Measurements from ENCODE around the gene OSBPL5. TPM values are rescaled to one million over a fixed set of nuclear protein-coding genes. Genes with fewer than 3 reads are reported as not detected.
"Not testable (repeated sequence)": the region's sequence is repeated elsewhere in the genome, so short reads cannot be mapped to it uniquely, and the experiment has no call there.

OSBPL5 gene
- total RNA-seq, 1 experiment from 2014 or later = 115 TPM

GRCh38 chr11:3169255-3170043 is 4.3 kb upstream of the OSBPL5 start:
- intact Hi-C loops (cut with micrococcal nuclease) = loop anchor here (5.0 kb wide), 1 partner anchor 47 kb away; no protein-coding TSS in a partner anchor
- DNase-seq (ENCODE audit: unreplicated experiment) = peak; percentile 72
- ChIA-PET POLR2A (interaction anchor here (0.7 to 1.1 kb wide), 2 partner anchors 27 to 769 kb away, joined by 3 read pairs; partner anchors contain the start of gene TSSC4), CTCF (interaction anchor here (0.9 to 1.0 kb wide), 2 partner anchors 40 to 78 kb away, joined by 3 read pairs; no protein-coding TSS in a partner anchor)
- Mint-ChIP-seq H3K4me3 (ENCODE audit: unreplicated experiment) (peak overlapping the region; percentile 7), H3K27ac (ENCODE audit: low read depth, unreplicated experiment) (peak overlapping the region; percentile 3), H3K4me1 (ENCODE audit: insufficient read depth, unreplicated experiment) (peaks cover 11% of the 10 kb centered on the region), H3K27me3 (ENCODE audit: insufficient read depth, unreplicated experiment) (no peaks in the 10 kb centered on the region), H3K36me3 (ENCODE audit: insufficient read depth, unreplicated experiment) (no peaks in the 10 kb centered on the region), H3K9me3 (ENCODE audit: unreplicated experiment) (no peaks in the 10 kb centered on the region)
- no peak for TF ChIP-seq CTCF (IDR thresholded peaks at IDR 0.05; ENCODE audit: unreplicated experiment)
- no TSS peak for BruUV-seq (replicated peaks)

- not testable (repeated sequence) for DNase-seq (ENCODE audit: unreplicated experiment); H3K27me3 Mint-ChIP-seq (ENCODE audit: insufficient read depth, unreplicated experiment); H3K9me3 Mint-ChIP-seq (ENCODE audit: unreplicated experiment); H3K36me3 Mint-ChIP-seq (ENCODE audit: insufficient read depth, unreplicated experiment); BruUV-seq (replicated peaks); H3K27ac Mint-ChIP-seq (ENCODE audit: low read depth, unreplicated experiment)
- intact Hi-C loops (cut with micrococcal nuclease) = loop anchor here (5.0 kb wide), 1 partner anchor 46 kb away; no protein-coding TSS in a partner anchor
- peak overlapping the region; percentile 7 for H3K4me3 Mint-ChIP-seq (ENCODE audit: unreplicated experiment)
- peaks cover 11% of the 10 kb centered on the region for H3K4me1 Mint-ChIP-seq (ENCODE audit: insufficient read depth, unreplicated experiment)
- POLR2A ChIA-PET = interaction anchor here (0.7 to 1.1 kb wide), 2 partner anchors 27 to 768 kb away, joined by 3 read pairs; partner anchors contain the start of gene TSSC4
- CTCF ChIA-PET = interaction anchor here (1.0 kb wide), 1 partner anchor 40 kb away, joined by 3 read pairs; no protein-coding TSS in a partner anchor
Measured at GRCh38 chr11:3168742-3169254, 3.7 kb upstream of the OSBPL5 start.

GRCh38 chr11:3167143-3168119 is 2.3 kb upstream of the OSBPL5 start:
- no TSS peak for BruUV-seq (replicated peaks)
- H3K27ac Mint-ChIP-seq (ENCODE audit: low read depth, unreplicated experiment) = no peak overlapping the region
- no peak for TF ChIP-seq CTCF (IDR thresholded peaks at IDR 0.05; ENCODE audit: unreplicated experiment)
- no peaks in the 10 kb centered on the region for H3K9me3 Mint-ChIP-seq (ENCODE audit: unreplicated experiment)
- no peaks in the 10 kb centered on the region for H3K27me3 Mint-ChIP-seq (ENCODE audit: insufficient read depth, unreplicated experiment)
- no peak overlapping the region for H3K4me3 Mint-ChIP-seq (ENCODE audit: unreplicated experiment)
- intact Hi-C loops (cut with micrococcal nuclease) = loop anchor here (5.0 kb wide), 1 partner anchor 45 kb away; no protein-coding TSS in a partner anchor
- peaks cover 11% of the 10 kb centered on the region for H3K4me1 Mint-ChIP-seq (ENCODE audit: insufficient read depth, unreplicated experiment)
- no peaks in the 10 kb centered on the region for H3K36me3 Mint-ChIP-seq (ENCODE audit: insufficient read depth, unreplicated experiment)
- POLR2A ChIA-PET = interaction anchor here (0.7 kb wide), 1 partner anchor 78 kb away, joined by 3 read pairs; no protein-coding TSS in a partner anchor
- CTCF ChIA-PET = interaction anchor here (0.6 kb wide), 1 partner anchor 68 kb away, joined by 3 read pairs; no protein-coding TSS in a partner anchor
- no peak for DNase-seq (ENCODE audit: unreplicated experiment)

Measured in MCF 10A (cell line).